Activated CD4-positive, alpha-beta T cell treated with anti-CD3 and anti-CD28 coated beads, Interleukin-2, amount 10 ng/mL, durations not matched to agents 7 days and 5 days (primary cell): ENCODE measurements around the gene GOLGA6C. TPM values are rescaled to one million over a fixed set of nuclear protein-coding genes. Genes with fewer than 3 reads are reported as not detected.

Experiments
- total RNA-seq, 2 experiments: library from RNA; stranded (reverse); gene quantifications; one replicate each; pipeline ENCODE4 v1.2.3, GENCODE V29; 2021

Gene GOLGA6C
- total RNA-seq, 2 experiments from 2014 or later, result not detected

Other genes starting within 250 kb of the GOLGA6C start
- gene PPCDC, start 234.7 kb upstream of the GOLGA6C start, total RNA-seq, result 10 to 100 TPM; 19.6 to 20.7 TPM
- 10 to 100 TPM; 47.0 to 48.6 TPM for gene C15orf39, start 56.5 kb upstream of the GOLGA6C start, total RNA-seq
- gene GOLGA6D, start 24.5 kb downstream of the GOLGA6C start, total RNA-seq, result not detected
- 10 to 100 TPM; 72.2 to 97.4 TPM for gene COMMD4, start 77.7 kb downstream of the GOLGA6C start, total RNA-seq
- gene NEIL1, start 88.7 kb downstream of the GOLGA6C start, total RNA-seq, result 1 to 10 TPM; 2.2 to 2.7 TPM
- gene MAN2C1, start 110.3 kb downstream of the GOLGA6C start, total RNA-seq, result 100 to 1,000 TPM; 151 to 205 TPM
- gene SIN3A, start 193.4 kb downstream of the GOLGA6C start, total RNA-seq, result 100 to 1,000 TPM; 106 to 115 TPM